IMR-90 (cell line): ENCODE data around the gene BEGAIN. TPM values are rescaled to one million over a fixed set of nuclear protein-coding genes. Genes with fewer than 3 reads are reported as not detected.

Source experiments
- ATAC-seq: fragments of 200-7000 bp; cut with Tn5 transposase; 2 replicates; pipeline ENCODE4 v1.9.1; 2020; ENCODE audit warnings: low read depth, mild to moderate bottlenecking, moderate library complexity
- BruUV-seq: library from RNA; stranded (reverse); fragments of 400-500 nt; replicated peaks from 2 replicates; lab custom pipeline; 2021; lab: Mats Ljungman, UMichigan
- CTCF ChIA-PET: fragments of 300-600 bp; formaldehyde crosslinking; extraction: SDS; loops from one replicate; lab custom pipeline; 2021; ENCODE audit warnings: antibody characterized with exemption; lab: Yijun Ruan, JAX
- POLR2A ChIA-PET: fragments of 300-600 bp; sonication (Branson Sonifier 250); formaldehyde crosslinking; loops from one replicate; lab custom pipeline; 2022; ENCODE audit warnings: antibody characterized with exemption; ENCODE audit not compliant: unreplicated experiment; lab: Charles Lee
- DNase-seq: peaks from one replicate; pipeline ENCODE4 v3.0.0; 2013
- H2AFZ ChIP-seq: replicated peaks from 2 replicates; pipeline ENCODE3; 2013; ENCODE audit warnings: low read length, mild to moderate bottlenecking; ENCODE audit not compliant: poor library complexity
- H2AK5ac ChIP-seq: 2 replicates; pipeline ENCODE4 v1.6.1; 2013; ENCODE audit warnings: low read depth, low read length, inconsistent platforms
- H2AK9ac ChIP-seq: replicated peaks from 2 replicates; pipeline ENCODE3; 2013; ENCODE audit warnings: mild to moderate bottlenecking, low read depth, low read length, moderate library complexity; ENCODE audit not compliant: poor library complexity
- H2BK120ac ChIP-seq: 2 replicates; pipeline ENCODE4 v1.6.1; 2013; ENCODE audit warnings: low read depth, low read length, inconsistent platforms
- H2BK15ac ChIP-seq: 3 replicates; pipeline ENCODE4 v1.6.1; 2013; ENCODE audit warnings: low read depth, low read length, inconsistent platforms
- H2BK20ac ChIP-seq: 2 replicates; pipeline ENCODE4 v1.6.1; 2013; ENCODE audit warnings: low read depth, mild to moderate bottlenecking, inconsistent platforms, low read length, moderate library complexity
- H2BK5ac ChIP-seq: 2 replicates; pipeline ENCODE4 v1.6.1; 2013; ENCODE audit warnings: mild to moderate bottlenecking, low read depth, low read length, inconsistent platforms; ENCODE audit not compliant: poor library complexity, severe bottlenecking
- H3K14ac ChIP-seq: replicated peaks from 2 replicates; pipeline ENCODE4 v1.6.1; 2013; ENCODE audit warnings: low read depth, low read length, inconsistent platforms
- H3K18ac ChIP-seq: 2 replicates; pipeline ENCODE4 v1.6.1; 2013; ENCODE audit warnings: low read depth, low read length, control low read depth
- H3K23ac ChIP-seq: 2 replicates; pipeline ENCODE4 v1.6.1; 2013; ENCODE audit warnings: low read depth, low read length, inconsistent platforms
- H3K27ac ChIP-seq: 2 replicates; pipeline ENCODE4 v1.5.1; 2013; ENCODE audit warnings: mild to moderate bottlenecking, control low read depth, low read length; ENCODE audit not compliant: insufficient read depth
- H3K27me3 ChIP-seq: 2 replicates; pipeline ENCODE4 v1.6.1; 2013; ENCODE audit warnings: low read length; ENCODE audit not compliant: control insufficient read depth, insufficient read depth
- H3K36me3 ChIP-seq: 2 replicates; pipeline ENCODE4 v1.6.1; 2013; ENCODE audit warnings: low read length, mixed read lengths; ENCODE audit not compliant: control insufficient read depth, insufficient read depth
- H3K4ac ChIP-seq: 2 replicates; pipeline ENCODE4 v1.6.1; 2013; ENCODE audit warnings: low read depth, low read length, inconsistent platforms
- H3K4me1 ChIP-seq: 2 replicates; pipeline ENCODE4 v1.6.1; 2013; ENCODE audit warnings: low read length, mixed read lengths; ENCODE audit not compliant: control insufficient read depth, insufficient read depth
- H3K4me2 ChIP-seq: 2 replicates; pipeline ENCODE4 v1.6.1; 2013; ENCODE audit warnings: low read depth, mild to moderate bottlenecking, control low read depth, low read length, moderate library complexity
- H3K4me3 ChIP-seq: 2 replicates; pipeline ENCODE4 v1.5.1; 2013; ENCODE audit warnings: low read depth, mild to moderate bottlenecking, control low read depth, low read length, moderate library complexity; ENCODE audit not compliant: insufficient read depth
- H3K56ac ChIP-seq: 2 replicates; pipeline ENCODE4 v1.6.1; 2013; ENCODE audit warnings: low read length, inconsistent platforms; ENCODE audit not compliant: insufficient read depth; ENCODE audit errors: extremely low read depth
- H3K79me1 ChIP-seq, 2 experiments: 2 replicates each; pipeline ENCODE4 v1.6.1; 2013; ENCODE audit warnings: low read length in 2 of 2, inconsistent platforms in 1 of 2, low read depth in 1 of 2
- H3K9ac ChIP-seq: 2 replicates; pipeline ENCODE4 v1.6.1; 2013; ENCODE audit warnings: low read depth, low read length, control low read depth
- H3K9me1 ChIP-seq: 2 replicates; pipeline ENCODE4 v1.6.1; 2013; ENCODE audit warnings: low read length, inconsistent platforms; ENCODE audit not compliant: insufficient read depth
- H3K9me3 ChIP-seq: 2 replicates; pipeline ENCODE4 v1.6.1; 2013; ENCODE audit warnings: low read length; ENCODE audit not compliant: control insufficient read depth, insufficient read depth
- H4K20me1 ChIP-seq: 2 replicates; pipeline ENCODE4 v1.6.1; 2013; ENCODE audit warnings: low read length, inconsistent platforms; ENCODE audit not compliant: insufficient read depth
- H4K5ac ChIP-seq: 2 replicates; pipeline ENCODE4 v1.6.1; 2013; ENCODE audit warnings: mild to moderate bottlenecking, low read depth, low read length, control low read depth
- H4K8ac ChIP-seq, 2 experiments: 2 replicates each; pipeline ENCODE4 v1.6.1; 2013; ENCODE audit warnings: low read depth in 2 of 2, low read length in 2 of 2, control low read depth in 1 of 2, inconsistent platforms in 1 of 2
- H4K91ac ChIP-seq: 2 replicates; pipeline ENCODE4 v1.6.1; 2013; ENCODE audit warnings: low read depth, low read length, inconsistent platforms; ENCODE audit not compliant: insufficient read depth
- BHLHE40 ChIP-seq: fragments of 150-350 bp; IDR thresholded peaks from 2 replicates; pipeline ENCODE4 v1.6.1; 2016; ENCODE audit warnings: mild to moderate bottlenecking, low read depth, low read length
- CEBPB ChIP-seq: IDR thresholded peaks from 2 replicates; pipeline ENCODE4 v1.6.1; 2012; ENCODE audit warnings: low read depth, low read length, improper control_type of control experiment
- CHD1 ChIP-seq: IDR thresholded peaks from 2 replicates; pipeline ENCODE4 v1.6.1; 2012; ENCODE audit warnings: low read depth, low read length, improper control_type of control experiment
- ELK1 ChIP-seq: fragments of 150-350 bp; IDR thresholded peaks from 2 replicates; pipeline ENCODE4 v1.6.1; 2016; ENCODE audit warnings: low read depth, mild to moderate bottlenecking, low read length, moderate library complexity, borderline replicate concordance
- MAZ ChIP-seq: IDR thresholded peaks from 2 replicates; pipeline ENCODE4 v1.6.1; 2012; ENCODE audit warnings: low read depth, mild to moderate bottlenecking, low read length, improper control_type of control experiment, moderate library complexity, borderline replicate concordance
- POLR2A ChIP-seq: IDR thresholded peaks from 2 replicates; pipeline ENCODE4 v1.6.1; 2012; ENCODE audit warnings: mild to moderate bottlenecking, low read depth, low read length
- RAD21 ChIP-seq: IDR thresholded peaks from 2 replicates; pipeline ENCODE4 v1.6.1; 2012; ENCODE audit warnings: low read length, improper control_type of control experiment
- RFX5 ChIP-seq: IDR thresholded peaks from 2 replicates; pipeline ENCODE4 v1.8.0; 2012; ENCODE audit warnings: low read depth, mild to moderate bottlenecking, low read length, moderate library complexity
- SMC3 ChIP-seq: fragments of 150-350 bp; IDR thresholded peaks from 2 replicates; pipeline ENCODE4 v1.6.1; 2016; ENCODE audit warnings: low read depth, mild to moderate bottlenecking, antibody characterized with exemption, low read length, moderate library complexity
- WGBS, 2 experiments: methylation state at CpG; one replicate each; pipeline versions ENCODE4 v1.1.5 to v1.1.7; 2013; ENCODE audit warnings: missing lambda C conversion rate in 2 of 2; ENCODE audit not compliant: insufficient read length in 1 of 2; ENCODE audit errors: extremely low coverage in 2 of 2; 5-methylcytosine and 5-hydroxymethylcytosine counted together
- dilution Hi-C: fragments of 300-500 bp; cut with HindIII; formaldehyde crosslinking; loops from one replicate; pipeline ENCODE4 v1.14.3; 2018; ENCODE audit warnings: low sequenced_read_pairs; ENCODE audit not compliant: unreplicated experiment
- in situ Hi-C: fragments of 300-500 bp; cut with MboI; formaldehyde crosslinking; loops from 3 replicates; pipeline ENCODE4 v1.14.3; 2019; ENCODE audit warnings: low sequenced_read_pairs, inconsistent platforms, mixed read lengths
- intact Hi-C: fragments of 100-400 bp; cut with micrococcal nuclease; formaldehyde crosslinking; loops from 2 replicates; pipeline ENCODE4 v1.10.0; 2022
- polyA plus RNA-seq, 3 experiments: library from polyadenylated mRNA; depleted of rRNA; stranded (reverse); fragments of >200 nt; gene quantifications; 2 replicates each; pipeline ENCODE4 v1.2.3, GENCODE V29; 2012; ENCODE audit warnings: low replicate concordance in 1 of 3
- total RNA-seq: library from RNA; depleted of rRNA; stranded (reverse); fragments of >200 nt; gene quantifications from 2 replicates; pipeline ENCODE4 v1.2.3, GENCODE V29; 2012

The BEGAIN gene
- total and polyA plus RNA-seq, 2 of the 4 experiments (the other 2 are of a cell fraction): 0.18 to 0.99 TPM

DNA sequence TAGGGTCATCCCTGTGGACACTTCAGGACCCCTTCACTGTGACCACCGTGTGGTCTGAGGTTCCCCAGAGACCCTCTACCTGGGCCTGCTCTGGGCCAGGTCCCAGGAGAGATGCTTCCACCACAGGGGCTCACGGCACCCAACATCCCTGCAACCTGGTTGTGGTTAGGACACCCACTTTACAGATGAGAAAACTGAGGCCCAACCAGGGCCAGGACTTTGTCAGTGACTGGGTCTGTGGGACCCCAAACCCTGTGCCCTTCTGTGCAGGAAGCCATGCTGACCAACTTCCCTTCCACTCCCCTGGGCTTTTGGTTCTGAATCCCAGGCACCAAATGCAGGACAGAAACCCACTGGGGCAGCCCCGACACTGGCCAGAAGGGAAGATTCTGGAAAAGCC is 21.6 kb downstream of the BEGAIN start:
- H3K27me3 ChIP-seq: peaks cover 79% of the 10 kb centered on the region
- no peak overlapping the region for H3K56ac ChIP-seq
- DNase-seq (no peak), ATAC-seq (no peak)
- no peak overlapping the region for H3K18ac ChIP-seq
- no peak overlapping the region for H3K14ac ChIP-seq
- no peaks in the 10 kb centered on the region for H3K36me3 ChIP-seq
- intact Hi-C loops (no loop called here), dilution Hi-C loops (no loop called here), in situ Hi-C loops (no loop called here)
- H2BK15ac ChIP-seq: no peak overlapping the region
- no peak overlapping the region for H3K9ac ChIP-seq
- H2AK5ac ChIP-seq: no peak overlapping the region
- no peak overlapping the region for H4K5ac ChIP-seq
- no peak overlapping the region for H2BK20ac ChIP-seq
- H4K91ac ChIP-seq: no peak overlapping the region
- H4K20me1 ChIP-seq: no peaks in the 10 kb centered on the region
- no peak overlapping the region for H3K4me3 ChIP-seq
- WGBS, 2 experiments: 50% methylated on average over 2 of the region's 3 CpGs; no CpG with 5 or more reads in 1 of the 2 experiments
- H2BK5ac ChIP-seq: no peak overlapping the region
- no TSS peak for BruUV-seq
- POLR2A ChIA-PET: no interaction called here
- CTCF ChIA-PET: no interaction called here
- H2AFZ ChIP-seq: no peak overlapping the region
- no peak overlapping the region for H3K4me2 ChIP-seq
- no peak overlapping the region for H3K27ac ChIP-seq
- no peak overlapping the region for H3K4ac ChIP-seq
- no peak overlapping the region for H3K23ac ChIP-seq
- H2BK120ac ChIP-seq: no peak overlapping the region
- H3K4me1 ChIP-seq: peaks cover 3% of the 10 kb centered on the region; the same call in 1 of the 2 replicates
- H2AK9ac ChIP-seq: no peak overlapping the region
- no peak overlapping the region for H4K8ac ChIP-seq
- no peaks in the 10 kb centered on the region for H3K79me1 ChIP-seq
- no peak for TF ChIP-seq CEBPB
- no peak for TF ChIP-seq RAD21
- TF ChIP-seq POLR2A: no peak
- TF ChIP-seq CHD1: no peak
- no peak for TF ChIP-seq MAZ
- no peak for TF ChIP-seq BHLHE40
- TF ChIP-seq ELK1: no peak
- TF ChIP-seq RFX5: no peak
- no peak for TF ChIP-seq SMC3
- H3K9me1 ChIP-seq: no peaks in the 10 kb centered on the region
- no peaks in the 10 kb centered on the region for H3K9me3 ChIP-seq
